C4-2B (cell line): Measurements from ENCODE around the gene GPC2.

Experiments used
- H3K27ac ChIP-seq: fragments of 450-650 bp; 2 replicates; pipeline ENCODE4 v1.5.1; 2017
- CTCF ChIP-seq: fragments of 450-650 bp; conservative IDR thresholded peaks from 2 replicates; pipeline ENCODE4 v1.5.1; 2017; ENCODE audit warnings: mild to moderate bottlenecking
- ZFX ChIP-seq: fragments of 450-650 bp; IDR thresholded peaks from 2 replicates; pipeline ENCODE4 v1.6.1; 2017

Gene GPC2

GRCh38 chr7:100175296-100175935, 1.8 kb downstream of the GPC2 start:
- TF ChIP-seq ZFX: no peak
- TF ChIP-seq CTCF: no peak

DNA sequence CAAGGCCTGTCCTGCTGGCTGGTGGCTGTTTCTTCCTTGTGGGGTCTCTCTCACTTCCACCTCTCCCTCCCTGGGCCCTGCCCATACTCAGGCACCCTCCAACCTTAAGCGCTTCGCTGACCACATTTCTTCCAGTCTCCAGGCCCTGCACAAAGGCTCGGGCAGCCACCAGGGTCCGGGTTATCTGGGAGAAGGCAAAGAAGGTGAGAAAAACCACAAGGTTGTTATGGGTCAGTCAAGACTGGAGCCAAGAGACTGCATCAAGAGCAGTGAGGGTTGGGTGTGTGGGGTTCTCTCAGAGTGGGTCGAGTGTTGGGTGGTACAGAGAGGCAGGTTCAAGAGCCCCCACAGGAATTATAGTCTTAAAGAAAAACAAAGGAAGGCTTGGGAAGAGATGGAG, 2.6 kb downstream of the GPC2 start:
- H3K27ac ChIP-seq: no peak overlapping the region
- TF ChIP-seq ZFX: no peak

More at GRCh38 chr7:100175296-100175935, 1.8 kb downstream of the GPC2 start:
- H3K27ac ChIP-seq: no peak overlapping the region

DNA sequence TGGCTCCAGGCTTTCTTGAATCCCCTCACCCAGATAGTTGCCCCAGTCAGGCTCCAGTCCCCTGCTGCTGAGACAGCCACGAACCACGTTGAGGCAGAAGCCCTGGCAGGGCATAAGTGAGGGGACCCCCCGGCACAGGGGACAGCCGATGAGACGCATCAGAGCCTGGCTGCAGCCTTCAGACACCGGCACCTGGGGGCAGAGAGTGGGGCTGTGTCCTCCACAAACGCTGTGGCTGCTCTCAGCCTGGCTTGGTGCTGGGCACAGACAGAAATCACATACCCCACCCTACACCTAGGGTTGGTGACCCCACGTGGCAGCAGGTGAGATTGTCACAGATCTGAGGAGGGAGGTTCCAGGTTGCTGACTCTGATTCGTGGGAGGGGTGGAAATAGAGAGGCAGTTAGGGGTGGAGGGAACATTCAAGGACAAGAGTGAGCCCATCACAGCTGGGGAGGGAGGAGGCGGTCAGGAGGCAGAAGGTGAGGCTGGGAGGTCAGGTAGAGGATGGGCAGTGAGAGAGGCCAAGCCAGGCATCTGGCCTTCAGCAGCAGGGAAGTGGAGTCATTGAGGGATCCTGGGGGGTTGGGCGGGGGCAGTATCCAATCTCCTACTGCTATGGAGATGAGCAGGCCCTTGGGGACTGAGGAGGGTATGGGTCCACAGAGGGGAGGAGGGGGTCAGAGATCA, 3.2 kb downstream of the GPC2 start:
- TF ChIP-seq CTCF (no peak), ZFX (no peak)

DNA sequence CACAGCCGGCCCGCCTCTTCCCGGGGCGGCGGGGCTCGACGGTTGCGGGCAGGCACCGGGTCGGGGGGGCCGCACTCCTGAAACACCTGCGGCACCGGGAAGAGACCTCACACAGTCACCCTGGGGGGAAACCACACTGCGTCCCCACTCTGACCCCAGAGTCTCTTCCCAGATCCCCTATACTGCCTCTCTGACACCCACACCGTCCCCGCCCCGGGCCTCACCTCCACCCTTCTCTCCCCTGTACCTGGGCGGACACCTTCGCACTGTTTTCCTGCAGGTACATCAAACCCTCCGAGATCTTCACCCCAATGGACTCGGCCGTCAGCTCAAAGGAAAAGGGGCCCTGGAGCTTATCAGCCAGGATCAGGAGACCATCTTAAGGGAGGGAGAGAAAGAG, 5.3 kb downstream of the GPC2 start:
- TF ChIP-seq ZFX (no peak), CTCF (no peak)
- H3K27ac ChIP-seq: no peak overlapping the region

More for the DNA sequence above, 3.2 kb downstream of the GPC2 start:
- H3K27ac ChIP-seq: no peak overlapping the region

GRCh38 chr7:100171087-100171681, 6.0 kb downstream of the GPC2 start:
- TF ChIP-seq ZFX (no peak), CTCF (no peak)
- no peak overlapping the region for H3K27ac ChIP-seq

- no peak overlapping the region for H3K27ac ChIP-seq
- TF ChIP-seq ZFX: no peak
- no peak for TF ChIP-seq CTCF
Measured at GRCh38 chr7:100170101-100170897, 6.9 kb downstream of the GPC2 start.

DNA sequence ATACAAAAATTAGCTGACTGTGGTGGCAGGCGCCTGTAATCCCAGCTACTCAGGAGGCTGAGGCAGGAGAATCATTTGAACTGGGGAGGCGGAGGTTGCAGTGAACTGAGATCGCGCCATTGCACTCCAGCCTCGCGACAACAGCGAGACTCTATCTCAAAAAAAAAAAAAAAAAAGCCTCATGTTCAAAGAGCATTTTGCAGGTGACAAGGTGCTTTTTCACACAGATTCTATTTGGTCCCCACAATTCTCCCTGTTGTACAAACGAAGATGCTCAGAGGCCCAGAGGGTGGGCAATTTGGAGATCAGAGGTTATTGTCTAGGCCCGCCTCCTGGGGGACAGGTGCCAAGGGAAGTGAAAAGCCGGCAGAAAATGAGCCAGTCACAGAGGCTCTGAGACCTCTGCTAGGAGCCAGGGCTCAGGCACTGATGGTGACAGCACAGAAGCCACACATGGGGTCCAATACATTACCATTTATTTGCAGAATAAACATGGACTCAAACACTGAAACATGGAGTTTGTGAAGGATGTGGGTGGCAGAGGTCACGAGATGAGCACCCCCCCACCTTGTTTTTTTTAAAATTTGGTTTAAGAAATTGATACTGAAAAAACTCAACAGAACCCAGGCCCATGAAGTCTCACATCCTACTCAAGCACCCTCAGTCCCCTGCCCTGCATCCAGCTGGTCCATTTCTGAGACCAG, 7.9 kb downstream of the GPC2 start:
- no peak overlapping the region for H3K27ac ChIP-seq
- TF ChIP-seq ZFX (no peak), CTCF (no peak)
